ENCODE data around the gene DPP6.

- TF ChIP-seq, protein P1, sequence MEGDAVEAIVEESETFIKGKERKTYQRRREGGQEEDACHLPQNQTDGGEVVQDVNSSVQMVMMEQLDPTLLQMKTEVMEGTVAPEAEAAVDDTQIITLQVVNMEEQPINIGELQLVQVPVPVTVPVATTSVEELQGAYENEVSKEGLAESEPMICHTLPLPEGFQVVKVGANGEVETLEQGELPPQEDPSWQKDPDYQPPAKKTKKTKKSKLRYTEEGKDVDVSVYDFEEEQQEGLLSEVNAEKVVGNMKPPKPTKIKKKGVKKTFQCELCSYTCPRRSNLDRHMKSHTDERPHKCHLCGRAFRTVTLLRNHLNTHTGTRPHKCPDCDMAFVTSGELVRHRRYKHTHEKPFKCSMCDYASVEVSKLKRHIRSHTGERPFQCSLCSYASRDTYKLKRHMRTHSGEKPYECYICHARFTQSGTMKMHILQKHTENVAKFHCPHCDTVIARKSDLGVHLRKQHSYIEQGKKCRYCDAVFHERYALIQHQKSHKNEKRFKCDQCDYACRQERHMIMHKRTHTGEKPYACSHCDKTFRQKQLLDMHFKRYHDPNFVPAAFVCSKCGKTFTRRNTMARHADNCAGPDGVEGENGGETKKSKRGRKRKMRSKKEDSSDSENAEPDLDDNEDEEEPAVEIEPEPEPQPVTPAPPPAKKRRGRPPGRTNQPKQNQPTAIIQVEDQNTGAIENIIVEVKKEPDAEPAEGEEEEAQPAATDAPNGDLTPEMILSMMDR (conservative IDR thresholded peaks at IDR 0.05; ENCODE audit: low read depth in 2 of 2) = no peak
- TF ChIP-seq REST (IDR thresholded peaks at IDR 0.05; ENCODE audit: unreplicated experiment) (no peak), EZH2 (IDR thresholded peaks at IDR 0.05; ENCODE audit: low read depth, unreplicated experiment) (no peak), STAT1 (IDR thresholded peaks at IDR 0.05; ENCODE audit: unreplicated experiment) (no peak), ZNF331 (CRISPR knock-in tag; IDR thresholded peaks at IDR 0.05; ENCODE audit: low read depth) (no peak), POLR2AphosphoS5 (IDR thresholded peaks at IDR 0.05; ENCODE audit: low read depth) (no peak), CREB1 (CRISPR knock-in tag; IDR thresholded peaks at IDR 0.05; ENCODE audit: low read depth) (no peak), EZH2phosphoT487 (IDR thresholded peaks at IDR 0.05; ENCODE audit: unreplicated experiment) (no peak), ZNF114 (CRISPR knock-in tag; IDR thresholded peaks at IDR 0.05) (no peak), JUNB (IDR thresholded peaks at IDR 0.05; ENCODE audit: unreplicated experiment) (no peak), NANOG (IDR thresholded peaks at IDR 0.05; ENCODE audit: borderline replicate concordance) (no peak), ZNF462 (CRISPR knock-in tag; IDR thresholded peaks at IDR 0.05) (no peak)
- TF ChIP-seq, protein P2, sequence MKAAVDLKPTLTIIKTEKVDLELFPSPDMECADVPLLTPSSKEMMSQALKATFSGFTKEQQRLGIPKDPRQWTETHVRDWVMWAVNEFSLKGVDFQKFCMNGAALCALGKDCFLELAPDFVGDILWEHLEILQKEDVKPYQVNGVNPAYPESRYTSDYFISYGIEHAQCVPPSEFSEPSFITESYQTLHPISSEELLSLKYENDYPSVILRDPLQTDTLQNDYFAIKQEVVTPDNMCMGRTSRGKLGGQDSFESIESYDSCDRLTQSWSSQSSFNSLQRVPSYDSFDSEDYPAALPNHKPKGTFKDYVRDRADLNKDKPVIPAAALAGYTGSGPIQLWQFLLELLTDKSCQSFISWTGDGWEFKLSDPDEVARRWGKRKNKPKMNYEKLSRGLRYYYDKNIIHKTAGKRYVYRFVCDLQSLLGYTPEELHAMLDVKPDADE (IDR thresholded peaks at IDR 0.05) = no peak
These were observed 857.3 kb downstream of the DPP6 start for GRCh38 chr7:154909241-154910105.
